ENCODE measurements around the gene GSC.

DNA sequence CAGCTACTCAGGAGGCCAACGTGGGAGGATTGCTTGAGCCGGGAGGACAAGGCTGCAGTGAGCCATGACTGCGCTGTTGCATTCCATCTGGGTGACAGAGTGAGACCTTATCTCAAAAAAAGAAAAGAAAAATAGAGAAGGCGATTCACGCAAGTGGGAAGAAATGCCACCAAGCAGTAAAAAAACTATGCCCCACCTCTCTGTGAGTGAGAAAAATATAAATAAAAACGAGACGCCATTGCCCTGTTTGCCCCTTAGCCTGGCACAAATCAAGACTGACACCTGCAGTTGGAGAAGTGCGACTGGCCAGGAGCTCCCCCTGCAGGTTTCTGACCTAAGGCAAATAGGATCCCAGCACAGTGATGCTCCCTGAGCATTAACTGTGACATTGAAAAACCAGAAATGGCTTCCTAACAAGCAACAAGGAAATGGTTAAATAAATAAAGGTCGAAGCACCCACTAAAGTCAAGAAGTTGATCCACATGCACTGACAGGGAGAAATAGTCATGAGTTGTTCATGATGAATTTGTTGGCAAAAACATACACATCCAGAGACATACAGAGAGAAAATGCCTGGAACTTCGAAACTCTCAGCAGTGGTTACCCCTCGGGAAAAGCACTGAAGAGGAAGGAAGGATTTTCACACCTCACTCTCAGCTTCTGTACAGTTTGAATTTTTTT lies 21.1 kb downstream of the GSC start:
- no peak for TF ChIP-seq POLR2A (IDR thresholded peaks at IDR 0.05; ENCODE audit: low read depth, low read length)
- TF ChIP-seq TAF1 (IDR thresholded peaks at IDR 0.05; ENCODE audit: low read depth, low read length): no peak
- no peak for TF ChIP-seq SPI1 (IDR thresholded peaks at IDR 0.05; ENCODE audit: low read depth, low read length)
- TF ChIP-seq POLR2AphosphoS5 (IDR thresholded peaks at IDR 0.05; ENCODE audit: low read depth, low read length): no peak
- no peak for TF ChIP-seq POU2F2 (IDR thresholded peaks at IDR 0.05; ENCODE audit: low read depth, low read length)
